GM18951 (cell line): ENCODE data around the gene RAB1A.
A peak's percentile ranks its signal among the peaks of the same experiment; 100 is the strongest.
"Not testable (repeated sequence)": the region's sequence is repeated elsewhere in the genome, so short reads cannot be mapped to it uniquely, and the experiment has no call there.

Experiments
- POLR2A ChIP-seq: IDR thresholded peaks from 4 replicates; pipeline ENCODE4 v1.6.1; 2011; ENCODE audit warnings: mild to moderate bottlenecking; ENCODE audit not compliant: insufficient read length, insufficient read depth; ENCODE audit errors: extremely low read depth
- in situ Hi-C: fragments of 300-500 bp; cut with MboI; formaldehyde crosslinking; loops from one replicate; pipeline ENCODE4 v1.12.0; 2022; ENCODE audit warnings: low sequenced_read_pairs, mixed read lengths, inconsistent platforms; ENCODE audit not compliant: unreplicated experiment

The RAB1A gene

GRCh38 chr2:65158557-65158956 lies 28.7 kb upstream of the RAB1A start:
- TF ChIP-seq POLR2A, result no peak
- in situ Hi-C loops, result no loop called here

- in situ Hi-C loops, result not testable (repeated sequence)
Measured at GRCh38 chr2:65157856-65158255, 27.9 kb upstream of the RAB1A start.

GRCh38 chr2:65156041-65156440 lies 26.1 kb upstream of the RAB1A start:
- no peak for TF ChIP-seq POLR2A
- in situ Hi-C loops, result no loop called here

DNA sequence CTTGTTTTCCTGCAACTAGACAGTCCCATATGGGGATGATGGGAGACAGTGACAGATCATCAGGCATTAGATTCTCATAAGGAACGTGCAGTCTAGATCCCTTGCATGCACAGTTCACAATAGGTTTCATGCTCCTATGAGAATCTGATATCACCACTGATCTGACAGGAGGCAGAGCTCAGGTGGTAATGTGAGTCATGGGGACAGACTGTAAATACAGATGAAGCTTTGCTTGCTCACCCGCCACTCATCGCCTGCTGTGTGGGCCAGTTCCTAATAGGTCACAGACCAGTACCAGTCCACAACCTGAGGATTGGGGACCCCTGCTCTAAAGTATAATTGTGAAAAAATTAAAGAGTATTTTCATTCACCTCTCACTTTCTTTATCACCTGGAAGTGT lies 23.6 kb upstream of the RAB1A start:
- TF ChIP-seq POLR2A, result no peak

GRCh38 chr2:65146078-65146477 lies 16.2 kb upstream of the RAB1A start:
- no peak for TF ChIP-seq POLR2A
- in situ Hi-C loops, result no loop called here

More for the DNA sequence above, 23.6 kb upstream of the RAB1A start:
- in situ Hi-C loops, result no loop called here

GRCh38 chr2:65144571-65144970 lies 14.7 kb upstream of the RAB1A start:
- in situ Hi-C loops, result no loop called here
- no peak for TF ChIP-seq POLR2A

- in situ Hi-C loops, result no loop called here
- no peak for TF ChIP-seq POLR2A
Measured at GRCh38 chr2:65142515-65142914, 12.6 kb upstream of the RAB1A start.

- TF ChIP-seq POLR2A, result no peak
Measured at GRCh38 chr2:65137197-65137775, 7.4 kb upstream of the RAB1A start.

GRCh38 chr2:65136253-65136652 lies 6.3 kb upstream of the RAB1A start:
- TF ChIP-seq POLR2A, result no peak
- in situ Hi-C loops, result no loop called here

More at GRCh38 chr2:65137197-65137775, 7.4 kb upstream of the RAB1A start:
- in situ Hi-C loops, result no loop called here

GRCh38 chr2:65134158-65134557 lies 4.3 kb upstream of the RAB1A start:
- in situ Hi-C loops, result no loop called here
- TF ChIP-seq POLR2A, result no peak

GRCh38 chr2:65133626-65134025 lies 3.7 kb upstream of the RAB1A start:
- TF ChIP-seq POLR2A, result no peak
- in situ Hi-C loops, result no loop called here

GRCh38 chr2:65132930-65133329 lies 3.0 kb upstream of the RAB1A start:
- in situ Hi-C loops, result not testable (repeated sequence)

DNA sequence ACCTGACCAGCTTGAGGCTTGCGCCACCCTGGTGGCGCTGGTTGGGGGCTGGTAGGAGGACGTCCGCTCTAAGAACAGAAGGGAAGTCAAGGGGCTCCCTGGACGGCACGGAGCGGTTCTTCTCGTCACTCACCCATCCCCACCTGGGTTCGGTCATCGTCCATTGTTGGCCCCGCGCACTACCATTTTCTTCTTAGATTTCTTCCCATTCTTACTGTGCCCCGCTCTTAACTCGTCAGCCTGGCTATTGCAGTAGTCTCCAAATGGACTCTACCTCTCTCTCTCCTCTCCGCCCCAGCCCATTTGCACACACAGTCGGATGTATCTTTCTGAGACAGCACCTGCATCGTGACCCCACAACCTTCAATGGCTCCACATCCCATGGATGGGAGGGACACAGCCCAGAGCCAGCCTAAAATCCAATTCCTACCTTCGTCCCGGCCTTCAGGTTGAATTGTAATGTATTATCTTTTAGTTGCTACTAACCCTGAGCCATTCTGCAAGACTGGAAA lies 814 bp upstream of the RAB1A start:
- peak; percentile 10 for TF ChIP-seq POLR2A
- in situ Hi-C loops, result no loop called here

DNA sequence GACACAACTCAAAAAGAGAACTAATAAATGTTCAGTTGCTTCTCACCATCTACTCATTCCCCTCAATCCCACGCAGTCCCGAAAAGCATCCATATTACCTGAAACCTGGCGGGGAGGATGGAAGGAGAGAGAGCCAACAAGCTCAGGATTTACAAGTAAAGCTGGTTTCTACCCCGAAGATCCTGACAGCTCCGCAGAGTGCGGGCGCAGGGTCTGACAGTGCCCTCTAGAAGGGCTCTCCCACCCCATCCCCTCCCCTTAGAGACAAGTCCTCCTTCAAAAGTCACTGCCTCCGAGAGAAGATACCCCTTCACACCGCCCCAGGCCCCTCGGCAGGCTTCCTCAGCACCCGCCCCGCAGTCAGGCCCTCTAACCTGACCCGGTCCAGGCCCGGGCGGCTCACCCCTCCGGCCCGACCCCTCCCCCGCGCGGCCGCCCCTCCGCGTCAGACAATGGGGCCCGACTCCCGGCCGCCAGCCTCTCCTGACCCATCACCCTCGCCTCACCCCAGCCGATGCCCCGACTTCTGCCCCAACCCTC lies 550 bp downstream of the RAB1A start:
- in situ Hi-C loops, result no loop called here
- TF ChIP-seq POLR2A, result no peak

- TF ChIP-seq POLR2A, result no peak
- in situ Hi-C loops, result no loop called here
Measured at GRCh38 chr2:65128297-65129190, 1.4 kb downstream of the RAB1A start.

DNA sequence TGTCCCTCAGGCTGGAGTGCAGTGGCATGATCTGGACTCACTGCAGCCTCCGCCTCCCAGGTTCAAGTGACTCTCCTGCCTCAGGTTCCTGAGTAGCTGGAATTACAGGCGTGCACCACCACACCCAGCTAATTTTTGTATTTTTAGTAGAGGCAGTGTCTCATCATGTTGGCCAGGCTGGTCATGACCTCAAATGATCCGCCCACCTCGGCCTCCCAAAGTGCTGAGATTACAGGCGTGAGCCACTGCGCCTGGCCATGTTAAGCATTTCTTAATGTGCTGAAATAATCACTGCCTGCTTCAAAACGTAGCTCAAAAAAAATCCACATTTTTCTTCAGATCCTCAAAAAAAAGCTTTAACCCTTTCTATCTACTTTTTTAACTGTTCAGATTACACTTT lies 4.4 kb downstream of the RAB1A start:
- in situ Hi-C loops, result not testable (repeated sequence)
